ENCODE measurements around the gene ITIH5. TPM values are rescaled to one million over a fixed set of nuclear protein-coding genes. Genes with fewer than 3 reads are reported as not detected.

ITIH5 gene
- total RNA-seq, 1 donor from 2014 or later, result 4.0 TPM

DNA sequence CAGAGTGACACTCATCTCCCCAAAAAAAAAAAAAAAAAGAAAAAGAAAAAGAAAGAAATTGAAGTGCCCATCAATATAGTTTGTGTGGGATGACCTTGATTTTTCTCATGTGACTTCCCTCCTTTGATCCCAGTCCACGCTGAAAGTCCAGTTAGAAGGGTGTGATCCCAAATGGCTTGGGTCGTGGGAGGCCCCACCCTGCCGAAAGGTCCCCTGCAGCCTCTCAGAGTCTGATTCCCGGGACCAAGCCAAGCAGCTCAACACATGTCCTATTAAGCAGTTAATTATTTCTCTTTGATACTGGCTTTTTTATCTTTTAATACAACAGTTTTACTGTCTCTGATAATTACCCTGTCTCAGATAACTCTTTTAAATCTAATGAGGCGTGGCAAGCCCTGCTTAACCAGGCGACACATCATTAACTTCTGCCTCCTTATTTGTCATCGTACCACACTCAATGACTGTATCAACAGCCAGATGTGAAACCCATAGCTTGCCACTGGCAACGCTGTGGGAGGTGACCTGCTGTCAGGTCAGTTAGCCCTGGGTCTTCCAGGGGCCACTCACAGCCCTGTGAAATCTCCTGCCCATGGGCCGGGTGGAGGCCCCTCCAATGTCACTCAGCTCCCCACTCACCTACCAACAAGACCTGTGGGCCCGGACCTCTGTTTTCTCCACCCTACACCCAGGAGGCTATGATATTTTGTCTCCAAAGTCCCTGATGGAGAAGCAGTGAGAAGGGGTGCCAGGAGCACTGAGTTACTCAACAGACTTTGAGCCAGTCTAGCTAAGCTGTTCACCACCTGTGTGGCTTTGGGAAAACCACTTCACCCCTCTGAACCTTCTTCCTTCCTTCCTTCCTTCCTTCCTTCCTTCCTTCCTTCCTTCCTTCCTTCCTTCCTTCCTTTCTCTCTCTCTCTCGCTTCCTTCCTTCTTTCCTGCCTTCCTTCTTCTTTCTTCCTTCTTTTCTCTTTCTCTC is 146.0 kb downstream of the ITIH5 start:
- no peak overlapping the region for H3K27ac Mint-ChIP-seq (ENCODE audit: unreplicated experiment)
- H3K4me3 Mint-ChIP-seq (ENCODE audit: unreplicated experiment), result no peak overlapping the region
- H3K79me2 ChIP-seq (ENCODE audit: insufficient read depth, low read length), result no peaks in the 10 kb centered on the region
- no peaks in the 10 kb centered on the region for H3K36me3 Mint-ChIP-seq (ENCODE audit: low read depth, unreplicated experiment)
- H3K4me1 Mint-ChIP-seq (ENCODE audit: low read depth, unreplicated experiment), result no peaks in the 10 kb centered on the region
- H3K9ac ChIP-seq (ENCODE audit: low read length), result no peak overlapping the region
- no peak overlapping the region for H3K27ac ChIP-seq (ENCODE audit: low read depth, low read length)
- H3K4me2 ChIP-seq (ENCODE audit: low read length), result no peak overlapping the region
- H4K20me1 ChIP-seq (ENCODE audit: insufficient read depth, low read length), result no peaks in the 10 kb centered on the region
- no peaks in the 10 kb centered on the region for H3K36me3 ChIP-seq (ENCODE audit: insufficient read depth, low read length)
- H3K4me3 ChIP-seq (ENCODE audit: insufficient read depth, low read depth, low read length), result no peak overlapping the region
- no peaks in the 10 kb centered on the region for H3K9me3 Mint-ChIP-seq (ENCODE audit: unreplicated experiment)
- H2AFZ ChIP-seq (ENCODE audit: low read depth, low read length), result no peak overlapping the region
- DNase-seq (ENCODE audit: low read depth) (no peak), FAIRE-seq (no peak)
- peaks cover 21% of the 10 kb centered on the region for H3K27me3 Mint-ChIP-seq (ENCODE audit: low read depth, unreplicated experiment)
- no peaks in the 10 kb centered on the region for H3K4me1 ChIP-seq (ENCODE audit: insufficient read depth, low read length)
- H3K9me3 ChIP-seq (ENCODE audit: insufficient read depth, low read depth, low read length), result no peaks in the 10 kb centered on the region
- no peak for TF ChIP-seq EZH2 (IDR thresholded peaks at IDR 0.05; ENCODE audit: insufficient read depth, low read length)
- TF ChIP-seq, protein P1, sequence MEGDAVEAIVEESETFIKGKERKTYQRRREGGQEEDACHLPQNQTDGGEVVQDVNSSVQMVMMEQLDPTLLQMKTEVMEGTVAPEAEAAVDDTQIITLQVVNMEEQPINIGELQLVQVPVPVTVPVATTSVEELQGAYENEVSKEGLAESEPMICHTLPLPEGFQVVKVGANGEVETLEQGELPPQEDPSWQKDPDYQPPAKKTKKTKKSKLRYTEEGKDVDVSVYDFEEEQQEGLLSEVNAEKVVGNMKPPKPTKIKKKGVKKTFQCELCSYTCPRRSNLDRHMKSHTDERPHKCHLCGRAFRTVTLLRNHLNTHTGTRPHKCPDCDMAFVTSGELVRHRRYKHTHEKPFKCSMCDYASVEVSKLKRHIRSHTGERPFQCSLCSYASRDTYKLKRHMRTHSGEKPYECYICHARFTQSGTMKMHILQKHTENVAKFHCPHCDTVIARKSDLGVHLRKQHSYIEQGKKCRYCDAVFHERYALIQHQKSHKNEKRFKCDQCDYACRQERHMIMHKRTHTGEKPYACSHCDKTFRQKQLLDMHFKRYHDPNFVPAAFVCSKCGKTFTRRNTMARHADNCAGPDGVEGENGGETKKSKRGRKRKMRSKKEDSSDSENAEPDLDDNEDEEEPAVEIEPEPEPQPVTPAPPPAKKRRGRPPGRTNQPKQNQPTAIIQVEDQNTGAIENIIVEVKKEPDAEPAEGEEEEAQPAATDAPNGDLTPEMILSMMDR (IDR thresholded peaks at IDR 0.05; ENCODE audit: insufficient read depth, low read depth, low read length), result no peak
- peaks cover 2% of the 10 kb centered on the region for H3K27me3 ChIP-seq (ENCODE audit: insufficient read depth, low read length)

DNA sequence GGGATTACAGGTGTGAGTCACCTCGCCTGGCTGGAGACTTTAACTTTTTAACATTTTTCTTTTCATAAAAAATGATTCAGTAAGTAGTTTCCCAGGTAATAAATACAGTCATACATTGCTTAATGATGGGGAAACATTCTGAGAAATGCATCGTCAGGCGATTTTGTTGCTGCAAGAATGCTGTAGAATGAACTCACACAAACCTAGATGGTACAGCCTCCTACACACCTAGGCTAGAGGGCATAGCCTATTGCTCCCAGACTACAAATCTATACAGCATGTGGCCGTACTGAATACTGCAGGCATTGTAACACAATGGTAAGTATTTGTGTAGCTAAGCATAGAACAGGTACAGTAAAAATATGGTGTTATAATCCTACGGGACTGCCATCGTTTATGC is 147.4 kb downstream of the ITIH5 start:
- peak; percentile 11 for DNase-seq (ENCODE audit: low read depth)
- Histone ChIP-seq H3K27ac (ENCODE audit: low read depth, low read length) (no peak overlapping the region), H3K79me2 (ENCODE audit: insufficient read depth, low read length) (no peaks in the 10 kb centered on the region), H3K36me3 (ENCODE audit: insufficient read depth, low read length) (no peaks in the 10 kb centered on the region), H4K20me1 (ENCODE audit: insufficient read depth, low read length) (no peaks in the 10 kb centered on the region), H3K4me1 (ENCODE audit: insufficient read depth, low read length) (no peaks in the 10 kb centered on the region), H3K4me2 (ENCODE audit: low read length) (no peak overlapping the region), H3K4me3 (ENCODE audit: insufficient read depth, low read depth, low read length) (no peak overlapping the region), H3K9ac (ENCODE audit: low read length) (no peak overlapping the region), H3K9me3 (ENCODE audit: insufficient read depth, low read depth, low read length) (no peaks in the 10 kb centered on the region), H3K27me3 (ENCODE audit: insufficient read depth, low read length) (peaks cover 6% of the 10 kb centered on the region), H2AFZ (ENCODE audit: low read depth, low read length) (no peak overlapping the region)
- H3K9me3 Mint-ChIP-seq (ENCODE audit: unreplicated experiment), result no peaks in the 10 kb centered on the region
- no peak overlapping the region for H3K4me3 Mint-ChIP-seq (ENCODE audit: unreplicated experiment)
- FAIRE-seq, result no peak
- H3K36me3 Mint-ChIP-seq (ENCODE audit: low read depth, unreplicated experiment), result no peaks in the 10 kb centered on the region
- TF ChIP-seq EZH2 (IDR thresholded peaks at IDR 0.05; ENCODE audit: insufficient read depth, low read length), result no peak
- TF ChIP-seq, protein P1 (IDR thresholded peaks at IDR 0.05; ENCODE audit: insufficient read depth, low read depth, low read length), result no peak
- H3K27me3 Mint-ChIP-seq (ENCODE audit: low read depth, unreplicated experiment), result peaks cover 21% of the 10 kb centered on the region
- no peaks in the 10 kb centered on the region for H3K4me1 Mint-ChIP-seq (ENCODE audit: low read depth, unreplicated experiment)
- H3K27ac Mint-ChIP-seq (ENCODE audit: unreplicated experiment), result no peak overlapping the region

DNA sequence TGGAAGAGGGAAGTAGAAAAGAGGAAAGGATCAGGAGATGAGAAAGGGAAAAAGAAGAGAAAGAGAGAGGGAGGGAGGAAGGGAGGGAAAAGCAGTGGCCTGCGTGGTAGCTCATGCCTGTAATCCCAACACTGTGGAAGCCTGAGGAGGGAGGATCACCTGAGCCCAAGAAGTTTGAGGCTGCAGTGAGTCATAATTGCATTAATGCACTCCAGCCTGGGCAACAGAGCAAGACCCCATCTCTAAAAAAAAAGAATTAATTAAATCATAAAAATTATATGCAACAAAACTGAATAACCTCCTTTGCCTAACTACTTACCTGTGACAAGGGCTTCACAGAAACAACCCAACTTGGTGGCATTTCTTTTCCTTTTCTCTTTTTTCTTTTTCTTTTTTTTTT is 148.1 kb downstream of the ITIH5 start:
- Histone ChIP-seq H3K79me2 (ENCODE audit: insufficient read depth, low read length) (no peaks in the 10 kb centered on the region), H3K36me3 (ENCODE audit: insufficient read depth, low read length) (no peaks in the 10 kb centered on the region), H2AFZ (ENCODE audit: low read depth, low read length) (no peak overlapping the region), H3K4me2 (ENCODE audit: low read length) (no peak overlapping the region), H3K27me3 (ENCODE audit: insufficient read depth, low read length) (peaks cover 10% of the 10 kb centered on the region), H3K4me3 (ENCODE audit: insufficient read depth, low read depth, low read length) (no peak overlapping the region), H3K27ac (ENCODE audit: low read depth, low read length) (no peak overlapping the region), H3K9ac (ENCODE audit: low read length) (no peak overlapping the region), H3K4me1 (ENCODE audit: insufficient read depth, low read length) (no peaks in the 10 kb centered on the region), H4K20me1 (ENCODE audit: insufficient read depth, low read length) (no peaks in the 10 kb centered on the region), H3K9me3 (ENCODE audit: insufficient read depth, low read depth, low read length) (no peaks in the 10 kb centered on the region)
- Mint-ChIP-seq H3K4me1 (ENCODE audit: low read depth, unreplicated experiment) (no peaks in the 10 kb centered on the region), H3K36me3 (ENCODE audit: low read depth, unreplicated experiment) (no peaks in the 10 kb centered on the region), H3K27me3 (ENCODE audit: low read depth, unreplicated experiment) (peaks cover 18% of the 10 kb centered on the region), H3K4me3 (ENCODE audit: unreplicated experiment) (no peak overlapping the region), H3K27ac (ENCODE audit: unreplicated experiment) (no peak overlapping the region), H3K9me3 (ENCODE audit: unreplicated experiment) (no peaks in the 10 kb centered on the region)
- TF ChIP-seq, protein P1 (IDR thresholded peaks at IDR 0.05; ENCODE audit: insufficient read depth, low read depth, low read length), result no peak
- TF ChIP-seq EZH2 (IDR thresholded peaks at IDR 0.05; ENCODE audit: insufficient read depth, low read length), result no peak
- DNase-seq (ENCODE audit: low read depth) (no peak), FAIRE-seq (no peak)
